ENCODE data around the gene LPP.

GRCh38 chr3:188294113-188294512, 140.2 kb downstream of the LPP start:
- TF ChIP-seq CTCF (IDR thresholded peaks at IDR 0.05 in 4 of 5, conservative IDR thresholded peaks at IDR 0.05 in 1 of 5): no peak
- no peak for TF ChIP-seq POLR2A (IDR thresholded peaks at IDR 0.05)

All from gastrocnemius medialis (tissue), 4 donors.